Measurements from ENCODE around the gene DAAM2. TPM values are rescaled to one million over a fixed set of nuclear protein-coding genes. Genes with fewer than 3 reads are reported as not detected.

Gene DAAM2
- total RNA-seq (2022; extraction: Qiagen RNA extraction) = not detected in 5 replicates

DNA sequence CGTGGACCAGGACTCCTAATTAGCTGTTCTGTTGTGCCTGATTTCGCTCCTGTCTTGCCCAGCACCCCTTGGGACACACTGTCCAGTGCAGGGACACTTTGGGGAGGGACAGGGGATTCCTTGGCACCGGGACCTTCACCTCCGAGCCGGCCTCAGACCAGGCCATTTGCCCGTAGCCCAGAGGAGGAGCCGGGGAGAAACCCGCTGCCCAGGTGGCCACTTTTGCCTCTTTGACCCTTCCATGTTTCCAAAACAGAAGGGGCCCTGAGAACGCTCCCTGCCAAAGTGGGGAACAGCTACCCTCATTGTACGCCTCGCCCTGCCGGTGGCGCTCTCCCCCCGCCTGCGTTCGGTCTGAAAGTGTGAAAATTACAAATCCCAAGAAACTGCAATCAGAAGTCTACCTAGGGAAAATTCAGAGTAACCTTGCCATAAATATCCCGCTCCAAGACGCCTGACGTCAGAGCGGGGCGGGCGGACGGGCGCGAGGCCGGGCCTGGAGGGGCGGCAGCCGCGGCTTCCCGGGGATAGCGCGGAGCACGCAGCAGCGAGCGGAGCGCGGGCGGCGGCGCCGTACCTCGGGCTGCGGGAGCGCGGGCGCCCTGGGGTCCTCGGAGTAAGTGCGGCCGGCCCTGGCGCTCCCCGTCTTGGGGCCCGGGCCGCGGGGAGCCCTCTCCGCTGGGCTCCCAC, at the start of gene DAAM2:
Gene DAAM2 (plus strand): TSS at position 527 of the 690 bp plus-strand sequence. CDS start 63,927 bp downstream, outside the sequence.

DNA sequence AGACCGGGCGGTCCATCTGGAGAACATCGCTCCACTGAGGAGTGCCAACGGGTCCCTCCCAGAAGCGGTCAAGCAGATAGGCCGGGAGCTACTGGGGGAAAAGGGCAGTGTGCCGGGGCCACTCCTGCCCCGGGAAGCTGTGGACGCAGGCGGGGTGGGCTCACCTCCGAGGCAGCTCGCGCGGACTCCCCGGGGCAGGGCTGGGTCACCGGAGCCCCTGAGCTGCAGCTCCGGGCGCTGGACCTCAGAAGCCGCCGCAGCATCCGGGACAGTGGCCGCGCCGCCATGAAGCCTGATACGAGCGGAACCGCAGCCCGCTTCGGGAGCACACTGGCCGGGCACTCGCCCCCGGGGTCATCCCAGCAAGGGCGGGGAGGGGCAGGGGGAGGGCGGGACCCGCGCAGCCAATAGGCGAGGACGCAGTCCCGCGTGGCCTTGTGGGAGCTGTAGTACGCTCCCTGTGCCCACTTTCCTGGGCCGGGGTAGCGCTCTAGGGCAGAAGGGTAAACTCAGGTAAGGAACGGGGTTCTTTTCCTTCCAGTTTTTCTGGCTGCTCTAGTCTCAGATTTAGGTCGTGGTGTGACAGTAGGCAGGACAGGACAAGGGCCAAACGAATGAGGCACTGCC, 142.1 kb downstream of the DAAM2 start, which contains the start of gene MOCS1:
Gene MOCS1 (minus strand): TSS at position 332 of the 627 bp plus-strand sequence. CDS start 45 bp downstream, at position 287.

Other genes with a start within 250 kb of the DAAM2 start
- gene KIF6, start 67.0 kb upstream of the DAAM2 start, total RNA-seq (2022; extraction: Qiagen RNA extraction) = 0.13 to 0.33 TPM (median 0.16 TPM) in 5 replicates
- 1.4 to 2.0 TPM (median 1.8 TPM) in 5 replicates for gene MOCS1, start 142.1 kb downstream of the DAAM2 start, total RNA-seq (2022; extraction: Qiagen RNA extraction)

All from A549 treated with CORT108297 at 1 μM for 4 hours (cell line).